AG04450 (cell line): Measurements from ENCODE around the gene CLSTN1. TPM values are rescaled to one million over a fixed set of nuclear protein-coding genes. Genes with fewer than 3 reads are reported as not detected.

Experiments
- CTCF ChIA-PET: fragments of 300-600, 350-600 bp; formaldehyde crosslinking; extraction: SDS; loops from one replicate; lab custom pipeline; 2022; ENCODE audit warnings: antibody characterized with exemption, inconsistent platforms; lab: Charles Lee
- POLR2A ChIA-PET: fragments of 350-600 bp; formaldehyde crosslinking; extraction: SDS; loops from one replicate; lab custom pipeline; 2021; ENCODE audit warnings: antibody characterized with exemption, inconsistent platforms; lab: Yijun Ruan, JAX
- DNase-seq: peaks from one replicate; pipeline ENCODE4 v3.0.0-alpha.2; 2011; ENCODE audit warnings: low read depth, low spot score
- H3K27ac ChIP-seq: one replicate; pipeline ENCODE4 v1.5.1; 2012; ENCODE audit warnings: low read depth, low read length, control low read depth
- H3K27me3 ChIP-seq: one replicate; pipeline ENCODE4 v1.6.0; 2012; ENCODE audit warnings: low read length; ENCODE audit not compliant: control insufficient read depth, insufficient read depth
- H3K4me3 ChIP-seq: 2 replicates; pipeline ENCODE4 v1.5.1; 2011; ENCODE audit warnings: mild to moderate bottlenecking, low read depth, low read length, control low read depth
- H3K9me3 ChIP-seq: 2 replicates; pipeline ENCODE4 v1.5.1; 2012; ENCODE audit warnings: low read length; ENCODE audit not compliant: control insufficient read depth, insufficient read depth
- CTCF ChIP-seq: IDR thresholded peaks from 2 replicates; pipeline ENCODE4 v1.5.1; 2011; ENCODE audit warnings: low read depth, low read length, control low read depth, inconsistent platforms
- polyA plus RNA-seq: library from polyadenylated mRNA; depleted of rRNA; stranded (reverse); fragments of >200 nt; gene quantifications from 2 replicates; pipeline ENCODE4 v1.2.3, GENCODE V29; 2011

Gene CLSTN1
- polyA plus RNA-seq, 1 experiment: 35.2 TPM

- Histone ChIP-seq H3K9me3 (no peaks in the 10 kb centered on the region; the same call in 1 of the 2 replicates), H3K4me3 (no peak overlapping the region), H3K27ac (no peak overlapping the region), H3K27me3 (no peaks in the 10 kb centered on the region)
- ChIA-PET CTCF (no interaction called here), POLR2A (no interaction called here)
- DNase-seq: no peak
- TF ChIP-seq CTCF: no peak
Observed at GRCh38 chr1:9760824-9761223, 62.9 kb downstream of the CLSTN1 start.

GRCh38 chr1:9759939-9760338 is 63.8 kb downstream of the CLSTN1 start:
- no peak for DNase-seq
- H3K27ac ChIP-seq: no peak overlapping the region
- POLR2A ChIA-PET: interaction anchor here (0.6 kb wide), 1 partner anchor 84 kb away, joined by 3 read pairs; no protein-coding TSS in a partner anchor
- CTCF ChIA-PET: interaction anchor here (0.6 kb wide), 1 partner anchor 188 kb away, joined by 8 read pairs; no protein-coding TSS in a partner anchor
- H3K9me3 ChIP-seq: no peaks in the 10 kb centered on the region; the same call in 1 of the 2 replicates
- no peaks in the 10 kb centered on the region for H3K27me3 ChIP-seq
- TF ChIP-seq CTCF: no peak
- no peak overlapping the region for H3K4me3 ChIP-seq

GRCh38 chr1:9758559-9759121 is 65.1 kb downstream of the CLSTN1 start:
- no peak overlapping the region for H3K27ac ChIP-seq
- no peaks in the 10 kb centered on the region; the same call in 1 of the 2 replicates for H3K9me3 ChIP-seq
- TF ChIP-seq CTCF: no peak
- H3K4me3 ChIP-seq: no peak overlapping the region
- no peaks in the 10 kb centered on the region for H3K27me3 ChIP-seq
- no peak for DNase-seq
- CTCF ChIA-PET: no interaction called here
- POLR2A ChIA-PET: no interaction called here

GRCh38 chr1:9755441-9755995 is 68.2 kb downstream of the CLSTN1 start:
- POLR2A ChIA-PET: no interaction called here
- Histone ChIP-seq H3K9me3 (no peaks in the 10 kb centered on the region), H3K27me3 (no peaks in the 10 kb centered on the region), H3K27ac (no peak overlapping the region), H3K4me3 (no peak overlapping the region)
- TF ChIP-seq CTCF: no peak
- no peak for DNase-seq
- CTCF ChIA-PET: no interaction called here

GRCh38 chr1:9753121-9753531 is 70.6 kb downstream of the CLSTN1 start:
- Histone ChIP-seq H3K27me3 (no peaks in the 10 kb centered on the region), H3K4me3 (no peak overlapping the region), H3K27ac (no peak overlapping the region), H3K9me3 (no peaks in the 10 kb centered on the region)
- CTCF ChIA-PET: no interaction called here
- POLR2A ChIA-PET: no interaction called here
- TF ChIP-seq CTCF: no peak
- peak; percentile 63 for DNase-seq
